HG03064 (cell line): Measurements from ENCODE around the gene DCTN1.

Experiments used
- ATAC-seq: cut with Tn5 transposase; IDR thresholded peaks from one replicate; pipeline ENCODE4 v1.9.1; 2021; ENCODE audit warnings: low read depth; ENCODE audit not compliant: unreplicated experiment

The DCTN1 gene

DNA sequence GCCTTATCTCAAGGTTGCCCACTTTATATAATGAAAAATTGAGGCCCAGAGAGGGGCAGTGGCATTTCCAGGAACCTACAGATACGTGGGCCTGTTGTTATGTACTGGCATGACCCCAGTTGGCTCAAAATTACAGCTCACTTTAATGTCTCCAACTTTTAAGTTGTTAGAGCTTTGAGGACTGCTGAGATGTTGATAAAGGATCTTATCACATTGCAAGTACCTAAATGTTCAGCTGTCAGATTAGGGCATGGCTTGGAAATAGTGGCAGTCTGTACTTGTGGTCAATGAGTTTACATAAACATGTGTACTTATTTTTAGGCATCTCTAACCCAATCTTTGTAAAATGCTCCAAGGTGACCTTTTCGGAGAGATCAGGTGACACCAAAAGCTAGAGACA is 51.5 kb downstream of the DCTN1 start:
- no peak for ATAC-seq

DNA sequence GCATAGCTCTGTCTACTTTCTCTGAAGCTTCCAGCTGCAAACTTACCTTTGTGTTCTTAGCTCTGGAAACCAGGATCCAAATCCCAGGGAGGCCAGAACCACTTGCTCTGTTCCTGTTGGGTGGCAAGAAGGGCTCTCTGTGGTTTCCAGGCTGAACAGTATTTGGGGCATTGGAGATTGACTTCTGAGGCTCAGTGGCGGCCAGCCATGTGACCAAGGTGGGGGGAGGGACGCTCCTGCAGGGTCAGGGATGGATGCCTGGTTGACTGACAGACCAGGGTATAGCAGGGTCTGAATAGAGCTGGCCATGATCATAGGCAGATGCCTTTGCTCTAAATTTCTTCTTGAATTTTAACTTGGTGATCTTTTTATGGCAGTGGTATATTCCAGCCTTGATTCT is 52.0 kb downstream of the DCTN1 start:
- ATAC-seq = no peak

GRCh38 chr2:74327627-74328026 is 52.5 kb downstream of the DCTN1 start:
- no peak for ATAC-seq

DNA sequence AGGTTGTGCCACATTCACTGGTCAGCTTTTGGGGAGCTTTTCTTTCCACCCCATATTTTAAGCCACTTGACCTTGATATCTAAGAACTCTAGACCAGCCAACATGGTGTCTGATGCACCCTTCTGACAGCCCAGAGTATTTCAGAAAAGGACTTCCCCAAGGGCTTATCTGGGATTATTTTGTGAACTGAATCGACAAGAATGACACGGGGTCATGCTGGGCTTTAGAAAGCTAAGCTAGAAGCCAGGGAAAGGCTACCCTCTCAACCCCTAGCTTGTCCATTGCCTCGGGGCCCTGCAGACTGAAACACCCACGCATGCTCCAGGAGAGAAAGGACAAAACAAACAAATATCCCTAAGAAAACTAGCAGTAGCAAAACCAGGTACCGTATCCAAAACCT is 52.9 kb downstream of the DCTN1 start:
- ATAC-seq = no peak

DNA sequence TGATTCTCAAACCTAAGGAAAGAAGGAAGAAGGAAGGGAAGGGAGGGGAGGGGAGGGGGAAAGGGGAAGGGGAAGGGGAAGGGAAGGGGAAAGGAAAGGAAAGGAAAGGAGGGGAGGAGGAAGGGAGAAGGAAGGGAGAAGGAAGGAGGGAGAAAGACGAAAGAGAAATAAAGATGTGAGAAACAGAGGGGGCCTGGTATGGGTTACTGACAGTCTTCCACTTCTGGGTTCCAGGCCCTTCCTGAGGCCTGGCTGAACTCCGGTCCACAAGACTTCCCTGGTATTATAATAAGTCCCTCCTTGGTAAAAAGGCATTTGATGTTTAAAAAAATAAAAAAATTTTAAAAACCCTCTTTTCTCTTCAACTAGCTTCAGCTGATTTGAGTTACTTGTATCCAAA is 54.3 kb downstream of the DCTN1 start:
- ATAC-seq = no peak

DNA sequence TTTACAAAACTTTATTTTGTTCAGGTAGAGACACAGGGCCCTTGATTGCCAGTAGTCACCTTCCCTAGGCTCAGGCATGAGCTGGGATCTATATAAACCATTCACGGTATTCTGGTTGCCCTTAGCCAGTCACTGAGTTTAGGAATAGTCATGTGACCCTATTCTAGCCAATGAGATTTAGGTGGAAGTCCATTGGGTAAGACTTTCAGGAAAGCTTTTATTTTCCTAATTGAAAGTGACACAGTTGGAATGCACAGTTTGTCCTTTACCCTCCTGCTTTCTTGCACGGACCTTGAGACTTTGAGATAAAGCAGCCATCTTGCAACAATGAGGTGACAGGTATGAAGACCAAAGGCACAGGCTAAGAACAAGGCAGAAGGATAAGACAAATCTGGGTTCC is 58.4 kb downstream of the DCTN1 start:
- ATAC-seq = no peak

- ATAC-seq = no peak
These were observed 62.4 kb downstream of the DCTN1 start for GRCh38 chr2:74317701-74318100.

- no peak for ATAC-seq
These were observed 63.4 kb downstream of the DCTN1 start for GRCh38 chr2:74316627-74317295.

- ATAC-seq = no peak
These were observed 66.0 kb downstream of the DCTN1 start for GRCh38 chr2:74314107-74314506.

GRCh38 chr2:74313497-74313896 is 66.6 kb downstream of the DCTN1 start:
- ATAC-seq = no peak

- ATAC-seq = no peak
These were observed 67.2 kb downstream of the DCTN1 start for GRCh38 chr2:74312913-74313312.
